NT2/D1 (cell line): Measurements from ENCODE around the gene SLC12A8.

ENCODE experiments used
- DNase-seq: peaks from one replicate; pipeline ENCODE4 v3.0.0-alpha.2; 2011; ENCODE audit warnings: low read depth, low spot score
- H3K27me3 ChIP-seq: 2 replicates; pipeline ENCODE4 v1.6.0; 2011; ENCODE audit warnings: mild to moderate bottlenecking; ENCODE audit not compliant: insufficient read length, insufficient read depth
- H3K36me3 ChIP-seq: 2 replicates; pipeline ENCODE4 v1.6.1; 2011; ENCODE audit warnings: mild to moderate bottlenecking, low read length, mixed read lengths; ENCODE audit not compliant: insufficient read depth, insufficient read length
- H3K4me1 ChIP-seq: 2 replicates; pipeline ENCODE4 v1.5.1; 2011; ENCODE audit not compliant: insufficient read depth, insufficient read length
- H3K4me3 ChIP-seq: 2 replicates; pipeline ENCODE4 v1.5.1; 2011; ENCODE audit warnings: low read depth; ENCODE audit not compliant: insufficient read length
- H3K9ac ChIP-seq: 2 replicates; pipeline ENCODE4 v1.6.0; 2011; ENCODE audit warnings: low read depth; ENCODE audit not compliant: insufficient read length
- H3K9me3 ChIP-seq: 2 replicates; pipeline ENCODE4 v1.5.1; 2011; ENCODE audit warnings: mild to moderate bottlenecking, low read length; ENCODE audit not compliant: insufficient read depth
- SUZ12 ChIP-seq: IDR thresholded peaks from 2 replicates; pipeline ENCODE4 v1.6.1; 2011; ENCODE audit not compliant: insufficient read length, insufficient read depth; ENCODE audit errors: extremely low read depth
- YY1 ChIP-seq: IDR thresholded peaks from 2 replicates; pipeline ENCODE4 v1.6.1; 2011; ENCODE audit not compliant: insufficient read length, insufficient read depth
- ZNF274 ChIP-seq: IDR thresholded peaks from 2 replicates; pipeline ENCODE4 v1.6.1; 2011; ENCODE audit warnings: mild to moderate bottlenecking, low read depth, low read length

SLC12A8 gene

DNA sequence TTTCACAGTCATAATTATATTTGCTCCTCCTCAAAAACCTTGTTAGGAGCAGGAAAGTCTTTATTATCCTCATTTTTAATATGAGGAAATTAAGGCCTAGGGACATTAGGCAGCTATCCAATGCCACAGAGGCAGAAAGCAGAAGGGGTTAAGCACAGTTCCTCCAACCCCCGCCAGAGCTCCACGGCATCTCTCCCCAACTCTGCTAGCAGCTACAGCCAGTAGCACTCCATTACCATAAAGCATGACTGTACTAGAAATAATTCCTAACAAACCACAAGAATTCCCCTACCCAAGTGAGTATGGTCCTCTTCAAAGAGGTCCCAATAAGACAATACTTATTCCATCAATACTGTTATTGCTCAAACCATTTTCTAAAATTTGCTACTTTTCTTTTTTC, 166.6 kb downstream of the SLC12A8 start:
- Histone ChIP-seq H3K36me3 (peaks cover 59% of the 10 kb centered on the region), H3K4me3 (no peak overlapping the region), H3K9ac (no peak overlapping the region), H3K27me3 (no peaks in the 10 kb centered on the region), H3K9me3 (no peaks in the 10 kb centered on the region), H3K4me1 (peaks cover 7% of the 10 kb centered on the region)
- TF ChIP-seq SUZ12 (no peak), YY1 (no peak), ZNF274 (no peak)
- no peak for DNase-seq

DNA sequence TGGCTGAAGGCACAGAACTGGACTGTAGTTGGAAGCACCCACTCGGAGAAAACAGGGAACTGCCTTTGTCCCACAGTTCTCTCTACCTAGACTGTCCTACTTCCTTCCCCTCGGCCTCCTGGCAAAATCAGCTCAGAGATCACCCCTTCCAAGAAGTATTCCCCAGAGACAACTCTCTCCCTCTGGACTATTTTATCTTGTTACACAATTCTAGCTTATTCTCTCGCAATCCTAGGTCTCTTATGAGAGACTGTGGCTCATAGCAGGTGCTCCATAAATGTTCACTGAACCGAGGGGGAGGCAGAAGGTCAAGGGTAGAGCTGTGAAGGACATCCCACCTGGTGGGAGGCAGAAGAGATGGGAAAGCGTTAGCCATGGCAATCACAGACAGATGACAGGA, 167.4 kb downstream of the SLC12A8 start:
- Histone ChIP-seq H3K9me3 (no peaks in the 10 kb centered on the region), H3K4me3 (no peak overlapping the region), H3K4me1 (peaks cover 3% of the 10 kb centered on the region), H3K36me3 (peaks cover 52% of the 10 kb centered on the region), H3K9ac (no peak overlapping the region), H3K27me3 (no peaks in the 10 kb centered on the region)
- DNase-seq: no peak
- TF ChIP-seq YY1 (no peak), SUZ12 (no peak)

DNA sequence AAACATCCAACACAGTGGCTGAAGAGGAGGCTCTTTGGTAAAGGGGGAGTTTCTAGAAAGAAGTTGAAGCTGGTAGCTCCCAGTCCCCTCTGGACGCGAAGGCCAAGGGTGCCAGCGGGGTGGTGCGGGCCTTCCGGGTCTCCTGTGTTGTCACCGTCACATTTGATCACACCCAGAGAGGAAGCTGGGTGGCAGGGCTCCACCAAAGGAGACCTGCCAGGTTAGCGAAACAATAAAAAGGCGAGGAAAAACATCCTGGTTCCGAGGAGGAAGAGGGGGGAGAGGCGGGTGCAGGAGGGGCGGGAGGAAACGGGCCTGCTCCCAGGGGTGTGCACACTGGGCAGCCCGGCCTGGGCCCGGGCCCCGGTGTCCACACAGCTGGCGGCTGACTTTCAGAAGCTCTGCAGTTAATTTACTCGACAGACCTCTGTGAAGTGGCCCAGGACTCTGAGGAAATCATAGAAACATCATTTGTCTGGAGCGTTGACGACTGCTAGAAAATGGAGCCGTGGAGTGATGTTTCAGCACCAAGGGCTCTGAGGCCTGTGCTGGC, 168.9 kb downstream of the SLC12A8 start:
- DNase-seq: no peak
- H3K4me1 ChIP-seq: peaks cover 8% of the 10 kb centered on the region
- TF ChIP-seq ZNF274 (no peak), SUZ12 (no peak), YY1 (no peak)
- H3K9me3 ChIP-seq: no peaks in the 10 kb centered on the region
- no peaks in the 10 kb centered on the region for H3K27me3 ChIP-seq
- peaks cover 39% of the 10 kb centered on the region for H3K36me3 ChIP-seq
- no peak overlapping the region for H3K4me3 ChIP-seq
- no peak overlapping the region for H3K9ac ChIP-seq

DNA sequence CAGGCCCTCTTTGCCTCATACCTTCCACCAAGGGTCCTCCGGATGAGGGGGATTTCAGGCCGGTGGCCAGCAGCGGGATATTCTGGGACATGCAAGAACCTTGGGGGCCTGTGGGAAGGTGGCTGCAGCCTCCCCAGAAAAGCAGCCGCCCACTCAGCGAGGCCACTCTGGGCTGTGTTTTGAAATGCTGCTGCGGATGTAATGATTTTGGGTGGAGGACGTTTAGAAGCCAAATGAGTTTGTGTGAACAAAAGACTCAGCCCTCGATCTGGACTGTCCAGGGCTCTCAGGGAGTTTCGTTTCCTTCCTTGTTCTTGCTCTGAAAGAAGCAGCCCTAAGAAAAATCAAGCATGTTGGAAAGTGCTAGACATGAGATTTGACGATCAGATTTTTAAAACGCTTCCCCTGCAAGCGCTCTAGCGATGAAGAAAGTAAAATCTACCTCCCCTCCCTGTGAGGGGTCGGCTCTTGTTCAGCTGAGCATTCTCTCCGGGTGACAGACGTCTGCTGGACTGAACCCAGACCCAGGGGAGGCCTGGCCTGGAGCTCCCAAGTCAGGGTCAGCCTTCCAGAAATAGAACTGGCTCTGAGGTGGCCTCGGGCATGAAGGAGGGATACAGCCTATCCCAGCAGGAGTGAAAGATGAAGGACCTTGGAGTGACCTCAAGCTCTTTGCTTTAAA, 169.7 kb downstream of the SLC12A8 start:
- no peaks in the 10 kb centered on the region for H3K9me3 ChIP-seq
- no peak overlapping the region for H3K9ac ChIP-seq
- H3K4me3 ChIP-seq: no peak overlapping the region
- peaks cover 15% of the 10 kb centered on the region for H3K4me1 ChIP-seq
- H3K36me3 ChIP-seq: peaks cover 31% of the 10 kb centered on the region
- DNase-seq: no peak
- TF ChIP-seq SUZ12 (no peak), ZNF274 (no peak), YY1 (no peak)
- H3K27me3 ChIP-seq: no peaks in the 10 kb centered on the region

DNA sequence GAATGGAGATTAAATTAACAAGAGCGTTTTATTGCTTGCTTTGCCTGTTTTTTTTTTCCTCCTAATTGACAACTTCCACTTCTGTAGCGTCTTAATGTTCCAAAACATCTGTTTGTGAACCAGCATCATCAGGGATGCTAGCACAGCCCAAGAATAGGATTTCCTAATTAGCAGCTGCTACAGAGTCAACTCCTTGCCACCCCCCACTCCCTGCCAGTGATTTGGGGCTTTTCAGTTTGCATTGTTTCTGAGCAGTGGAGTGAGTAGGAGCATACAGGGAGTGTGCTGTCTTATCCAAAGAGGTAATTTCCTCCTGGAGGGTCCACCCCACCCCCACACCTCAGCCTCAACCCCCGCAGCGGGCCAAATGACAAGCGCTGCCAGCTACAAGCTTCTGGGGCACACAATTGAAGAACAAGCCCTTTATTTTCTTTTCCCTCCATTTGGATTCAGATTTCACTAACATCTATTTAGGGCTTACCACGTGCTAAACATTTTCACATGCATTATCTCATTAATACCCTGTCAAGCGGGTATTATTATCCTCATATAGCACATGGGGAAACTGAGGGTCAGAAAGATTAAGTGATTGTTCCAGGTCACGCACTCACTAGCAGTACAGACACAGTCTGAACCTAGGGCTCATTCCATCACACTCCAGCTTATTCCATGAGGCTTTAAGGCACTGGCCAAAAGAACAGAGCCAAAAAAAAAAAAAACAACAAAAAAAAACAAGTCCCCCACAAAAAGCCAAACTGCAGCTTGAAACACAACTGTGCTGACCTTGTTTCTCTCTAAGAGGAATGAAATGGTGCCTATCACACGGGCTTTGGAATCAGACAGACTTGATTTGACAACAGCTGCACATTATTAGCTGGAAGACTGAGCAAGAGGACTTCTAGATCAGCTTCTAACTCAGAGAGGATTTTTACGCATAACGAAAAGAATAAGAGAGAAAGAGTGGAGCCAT, 173.1 kb downstream of the SLC12A8 start:
- TF ChIP-seq SUZ12: no peak
- TF ChIP-seq ZNF274: no peak
- no peak for TF ChIP-seq YY1
- Histone ChIP-seq H3K4me3 (no peak overlapping the region), H3K4me1 (peaks cover 15% of the 10 kb centered on the region), H3K9me3 (peaks cover 13% of the 10 kb centered on the region), H3K9ac (no peak overlapping the region), H3K36me3 (peaks cover 17% of the 10 kb centered on the region), H3K27me3 (no peaks in the 10 kb centered on the region)
- DNase-seq: peak; percentile 68

DNA sequence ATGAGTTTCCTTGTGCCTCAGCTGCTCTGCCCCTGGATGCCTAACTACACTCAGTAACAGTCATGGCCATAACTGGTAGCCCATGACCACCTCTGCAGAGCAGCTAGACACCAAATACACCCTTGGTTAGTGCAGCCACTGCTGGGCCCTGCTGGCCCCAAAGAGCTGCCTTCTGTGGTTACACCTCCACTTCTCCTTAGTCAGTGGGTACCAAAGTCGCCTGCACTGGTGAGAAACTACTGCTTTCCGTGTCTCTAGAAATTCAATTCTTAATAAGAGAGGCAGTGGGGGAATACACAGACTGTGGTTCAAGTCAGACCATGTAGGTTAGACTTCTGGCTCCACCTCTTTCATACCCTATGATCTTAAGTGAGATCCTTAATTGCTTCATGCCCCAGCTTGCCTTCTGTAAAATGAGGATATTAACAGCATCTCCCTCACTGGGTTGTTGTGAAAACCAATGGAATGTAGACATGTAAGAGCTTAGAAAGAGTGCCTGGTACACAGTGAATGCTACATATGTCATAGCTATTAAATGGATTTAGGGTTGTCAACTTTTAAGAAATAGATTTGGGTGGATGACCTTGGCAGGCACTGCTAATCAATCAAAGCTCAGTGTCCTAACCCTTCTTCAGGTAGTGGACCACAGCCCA, 174.9 kb downstream of the SLC12A8 start:
- Histone ChIP-seq H3K4me3 (no peak overlapping the region), H3K4me1 (peaks cover 14% of the 10 kb centered on the region), H3K9me3 (peaks cover 13% of the 10 kb centered on the region), H3K9ac (no peak overlapping the region), H3K27me3 (no peaks in the 10 kb centered on the region), H3K36me3 (peaks cover 14% of the 10 kb centered on the region)
- no peak for TF ChIP-seq YY1
- no peak for TF ChIP-seq SUZ12
- TF ChIP-seq ZNF274: no peak
- DNase-seq: no peak
